Measurements from ENCODE around the gene PDAP1. TPM values are rescaled to one million over a fixed set of nuclear protein-coding genes. Genes with fewer than 3 reads are reported as not detected.

Gene PDAP1
- total and polyA plus RNA-seq, 2 experiments from 2014 or later = 93.1 to 134 TPM

- TF ChIP-seq, protein P1, sequence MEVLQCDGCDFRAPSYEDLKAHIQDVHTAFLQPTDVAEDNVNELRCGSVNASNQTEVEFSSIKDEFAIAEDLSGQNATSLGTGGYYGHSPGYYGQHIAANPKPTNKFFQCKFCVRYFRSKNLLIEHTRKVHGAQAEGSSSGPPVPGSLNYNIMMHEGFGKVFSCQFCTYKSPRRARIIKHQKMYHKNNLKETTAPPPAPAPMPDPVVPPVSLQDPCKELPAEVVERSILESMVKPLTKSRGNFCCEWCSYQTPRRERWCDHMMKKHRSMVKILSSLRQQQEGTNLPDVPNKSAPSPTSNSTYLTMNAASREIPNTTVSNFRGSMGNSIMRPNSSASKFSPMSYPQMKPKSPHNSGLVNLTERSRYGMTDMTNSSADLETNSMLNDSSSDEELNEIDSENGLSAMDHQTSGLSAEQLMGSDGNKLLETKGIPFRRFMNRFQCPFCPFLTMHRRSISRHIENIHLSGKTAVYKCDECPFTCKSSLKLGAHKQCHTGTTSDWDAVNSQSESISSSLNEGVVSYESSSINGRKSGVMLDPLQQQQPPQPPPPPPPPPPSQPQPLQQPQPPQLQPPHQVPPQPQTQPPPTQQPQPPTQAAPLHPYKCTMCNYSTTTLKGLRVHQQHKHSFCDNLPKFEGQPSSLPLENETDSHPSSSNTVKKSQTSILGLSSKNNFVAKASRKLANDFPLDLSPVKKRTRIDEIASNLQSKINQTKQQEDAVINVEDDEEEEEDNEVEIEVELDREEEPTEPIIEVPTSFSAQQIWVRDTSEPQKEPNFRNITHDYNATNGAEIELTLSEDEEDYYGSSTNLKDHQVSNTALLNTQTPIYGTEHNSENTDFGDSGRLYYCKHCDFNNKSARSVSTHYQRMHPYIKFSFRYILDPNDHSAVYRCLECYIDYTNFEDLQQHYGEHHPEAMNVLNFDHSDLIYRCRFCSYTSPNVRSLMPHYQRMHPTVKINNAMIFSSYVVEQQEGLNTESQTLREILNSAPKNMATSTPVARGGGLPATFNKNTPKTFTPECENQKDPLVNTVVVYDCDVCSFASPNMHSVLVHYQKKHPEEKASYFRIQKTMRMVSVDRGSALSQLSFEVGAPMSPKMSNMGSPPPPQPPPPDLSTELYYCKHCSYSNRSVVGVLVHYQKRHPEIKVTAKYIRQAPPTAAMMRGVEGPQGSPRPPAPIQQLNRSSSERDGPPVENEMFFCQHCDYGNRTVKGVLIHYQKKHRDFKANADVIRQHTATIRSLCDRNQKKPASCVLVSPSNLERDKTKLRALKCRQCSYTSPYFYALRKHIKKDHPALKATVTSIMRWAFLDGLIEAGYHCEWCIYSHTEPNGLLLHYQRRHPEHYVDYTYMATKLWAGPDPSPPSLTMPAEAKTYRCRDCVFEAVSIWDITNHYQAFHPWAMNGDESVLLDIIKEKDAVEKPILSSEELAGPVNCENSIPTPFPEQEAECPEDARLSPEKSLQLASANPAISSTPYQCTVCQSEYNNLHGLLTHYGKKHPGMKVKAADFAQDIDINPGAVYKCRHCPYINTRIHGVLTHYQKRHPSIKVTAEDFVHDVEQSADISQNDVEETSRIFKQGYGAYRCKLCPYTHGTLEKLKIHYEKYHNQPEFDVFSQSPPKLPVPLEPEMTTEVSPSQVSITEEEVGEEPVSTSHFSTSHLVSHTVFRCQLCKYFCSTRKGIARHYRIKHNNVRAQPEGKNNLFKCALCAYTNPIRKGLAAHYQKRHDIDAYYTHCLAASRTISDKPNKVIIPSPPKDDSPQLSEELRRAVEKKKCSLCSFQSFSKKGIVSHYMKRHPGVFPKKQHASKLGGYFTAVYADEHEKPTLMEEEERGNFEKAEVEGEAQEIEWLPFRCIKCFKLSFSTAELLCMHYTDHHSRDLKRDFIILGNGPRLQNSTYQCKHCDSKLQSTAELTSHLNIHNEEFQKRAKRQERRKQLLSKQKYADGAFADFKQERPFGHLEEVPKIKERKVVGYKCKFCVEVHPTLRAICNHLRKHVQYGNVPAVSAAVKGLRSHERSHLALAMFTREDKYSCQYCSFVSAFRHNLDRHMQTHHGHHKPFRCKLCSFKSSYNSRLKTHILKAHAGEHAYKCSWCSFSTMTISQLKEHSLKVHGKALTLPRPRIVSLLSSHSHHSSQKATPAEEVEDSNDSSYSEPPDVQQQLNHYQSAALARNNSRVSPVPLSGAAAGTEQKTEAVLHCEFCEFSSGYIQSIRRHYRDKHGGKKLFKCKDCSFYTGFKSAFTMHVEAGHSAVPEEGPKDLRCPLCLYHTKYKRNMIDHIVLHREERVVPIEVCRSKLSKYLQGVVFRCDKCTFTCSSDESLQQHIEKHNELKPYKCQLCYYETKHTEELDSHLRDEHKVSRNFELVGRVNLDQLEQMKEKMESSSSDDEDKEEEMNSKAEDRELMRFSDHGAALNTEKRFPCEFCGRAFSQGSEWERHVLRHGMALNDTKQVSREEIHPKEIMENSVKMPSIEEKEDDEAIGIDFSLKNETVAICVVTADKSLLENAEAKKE (CRISPR knock-in tag; IDR thresholded peaks at IDR 0.05) = no peak
- TF ChIP-seq, protein P2, sequence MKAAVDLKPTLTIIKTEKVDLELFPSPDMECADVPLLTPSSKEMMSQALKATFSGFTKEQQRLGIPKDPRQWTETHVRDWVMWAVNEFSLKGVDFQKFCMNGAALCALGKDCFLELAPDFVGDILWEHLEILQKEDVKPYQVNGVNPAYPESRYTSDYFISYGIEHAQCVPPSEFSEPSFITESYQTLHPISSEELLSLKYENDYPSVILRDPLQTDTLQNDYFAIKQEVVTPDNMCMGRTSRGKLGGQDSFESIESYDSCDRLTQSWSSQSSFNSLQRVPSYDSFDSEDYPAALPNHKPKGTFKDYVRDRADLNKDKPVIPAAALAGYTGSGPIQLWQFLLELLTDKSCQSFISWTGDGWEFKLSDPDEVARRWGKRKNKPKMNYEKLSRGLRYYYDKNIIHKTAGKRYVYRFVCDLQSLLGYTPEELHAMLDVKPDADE (IDR thresholded peaks at IDR 0.05) = no peak
- no peak for TF ChIP-seq ZNF114 (CRISPR knock-in tag; IDR thresholded peaks at IDR 0.05)
Observed at GRCh38 chr7:99372275-99373090, 35.9 kb downstream of the PDAP1 start (continued).

GRCh38 chr7:99371376-99371920 is 36.9 kb downstream of the PDAP1 start:
- H3K4me2 ChIP-seq = no peak overlapping the region
- Mint-ChIP-seq H3K4me3 (no peak overlapping the region), H3K27ac (no peak overlapping the region), H3K9me3 (no peaks in the 10 kb centered on the region), H3K4me1 (peaks cover 9% of the 10 kb centered on the region), H3K36me3 (ENCODE audit: low read depth) (peaks cover 2% of the 10 kb centered on the region; the same call in 1 of the 3 replicates), H3K27me3 (ENCODE audit: insufficient read depth, low read depth, poor library complexity) (peaks cover 9% of the 10 kb centered on the region)
- ATAC-seq = no peak
- no peaks in the 10 kb centered on the region for H3K27me3 ChIP-seq (ENCODE audit: insufficient read depth)
- H3F3A ChIP-seq (replicated peaks; ENCODE audit: low read depth) = 0 out of 2 replicates have a peak, but pooled peaks cover 7% of the 10 kb centered on the region
- H3K79me2 ChIP-seq (replicated peaks; ENCODE audit: insufficient read depth) = peaks cover 11% of the 10 kb centered on the region
- no peaks in the 10 kb centered on the region for H3K36me3 ChIP-seq (ENCODE audit: insufficient read depth)
- H4K20me1 ChIP-seq (replicated peaks; ENCODE audit: insufficient read depth) = peaks cover 10% of the 10 kb centered on the region; the same call in 1 of the 2 replicates
- H3K9me2 ChIP-seq (ENCODE audit: insufficient read depth) = no peaks in the 10 kb centered on the region
- no peak overlapping the region for H3K4me3 ChIP-seq
- no peak overlapping the region for H3K27ac ChIP-seq (ENCODE audit: low read depth)
- no peak overlapping the region for H2AFZ ChIP-seq
- DNase-seq (ENCODE audit: low spot score) = no peak
- H3K4me1 ChIP-seq (ENCODE audit: insufficient read depth) = peaks cover 1% of the 10 kb centered on the region
- TF ChIP-seq JUNB (IDR thresholded peaks at IDR 0.05; ENCODE audit: unreplicated experiment) = no peak
- TF ChIP-seq EZH2 (IDR thresholded peaks at IDR 0.05; ENCODE audit: low read depth, unreplicated experiment) = no peak
- no peak for TF ChIP-seq POLR2AphosphoS5 (IDR thresholded peaks at IDR 0.05; ENCODE audit: low read depth)
- TF ChIP-seq ZNF114 (CRISPR knock-in tag; IDR thresholded peaks at IDR 0.05) = no peak
- TF ChIP-seq, protein P2 (IDR thresholded peaks at IDR 0.05) = no peak
- no peak for TF ChIP-seq ZNF331 (CRISPR knock-in tag; IDR thresholded peaks at IDR 0.05; ENCODE audit: low read depth)
- TF ChIP-seq, protein P3, sequence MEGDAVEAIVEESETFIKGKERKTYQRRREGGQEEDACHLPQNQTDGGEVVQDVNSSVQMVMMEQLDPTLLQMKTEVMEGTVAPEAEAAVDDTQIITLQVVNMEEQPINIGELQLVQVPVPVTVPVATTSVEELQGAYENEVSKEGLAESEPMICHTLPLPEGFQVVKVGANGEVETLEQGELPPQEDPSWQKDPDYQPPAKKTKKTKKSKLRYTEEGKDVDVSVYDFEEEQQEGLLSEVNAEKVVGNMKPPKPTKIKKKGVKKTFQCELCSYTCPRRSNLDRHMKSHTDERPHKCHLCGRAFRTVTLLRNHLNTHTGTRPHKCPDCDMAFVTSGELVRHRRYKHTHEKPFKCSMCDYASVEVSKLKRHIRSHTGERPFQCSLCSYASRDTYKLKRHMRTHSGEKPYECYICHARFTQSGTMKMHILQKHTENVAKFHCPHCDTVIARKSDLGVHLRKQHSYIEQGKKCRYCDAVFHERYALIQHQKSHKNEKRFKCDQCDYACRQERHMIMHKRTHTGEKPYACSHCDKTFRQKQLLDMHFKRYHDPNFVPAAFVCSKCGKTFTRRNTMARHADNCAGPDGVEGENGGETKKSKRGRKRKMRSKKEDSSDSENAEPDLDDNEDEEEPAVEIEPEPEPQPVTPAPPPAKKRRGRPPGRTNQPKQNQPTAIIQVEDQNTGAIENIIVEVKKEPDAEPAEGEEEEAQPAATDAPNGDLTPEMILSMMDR (conservative IDR thresholded peaks at IDR 0.05; ENCODE audit: low read depth in 2 of 2) = no peak
- no peak for TF ChIP-seq CREB1 (CRISPR knock-in tag; IDR thresholded peaks at IDR 0.05; ENCODE audit: low read depth)
